ENCODE data around the gene REEP1.

DNA sequence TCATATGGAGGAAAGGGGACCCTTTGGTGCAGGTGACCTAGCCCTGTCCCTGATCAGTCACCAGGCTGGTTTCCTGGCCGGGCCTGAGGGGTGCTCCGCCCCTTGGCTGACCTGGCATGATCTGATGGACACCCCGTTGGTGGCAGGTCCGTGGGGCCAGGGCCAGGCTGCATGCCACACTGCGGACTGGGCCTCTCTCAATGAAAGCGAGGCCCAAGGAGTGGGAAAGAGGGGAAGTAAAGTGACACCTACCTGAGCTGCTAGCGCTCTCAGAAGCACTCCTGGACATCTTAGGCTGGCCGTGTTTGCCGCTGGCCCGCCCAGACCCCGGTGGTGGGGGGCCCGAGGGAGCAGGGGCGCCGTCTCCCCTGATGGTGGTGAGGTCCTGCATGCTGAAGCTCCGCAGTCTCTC lies 105.0 kb downstream of the REEP1 start:
- TF ChIP-seq CTCF (optimal IDR thresholded peaks at IDR 0.05 in 1 of 3, IDR thresholded peaks at IDR 0.05 in 1 of 3, conservative IDR thresholded peaks at IDR 0.05 in 1 of 3; ENCODE audit: extremely low read depth in 1 of 3, insufficient read depth in 2 of 3, low read length in 3 of 3) (no peak), EZH2 (IDR thresholded peaks at IDR 0.05; ENCODE audit: low read length) (no peak)

Measured in keratinocyte (primary cell).